Tibial artery (tissue), 4 donors: ENCODE data around the gene UBE2C.
"Not testable (repeated sequence)": the region's sequence is repeated elsewhere in the genome, so short reads cannot be mapped to it uniquely, and the experiment has no call there.

ENCODE experiments used
- DNase-seq, 2 donors: peaks; one replicate each; pipeline ENCODE4 v3.0.0-alpha.2; 2019
- H3K27ac ChIP-seq, 2 donors: fragments of 200-600 bp; sonication (generic) in 1 of 2; 1 replicate in 1 of 2; 2 replicates in 1 of 2; pipeline ENCODE4 v1.5.1; 2018 to 2019; ENCODE audit warnings: mild to moderate bottlenecking in 1 of 2
- H3K27me3 ChIP-seq, 2 donors: fragments of 200-600 bp; sonication (generic) in 1 of 2; one replicate each; pipeline versions ENCODE4 v1.5.1 to v1.6.0; 2016 to 2019
- H3K36me3 ChIP-seq, 3 donors: fragments of 200-600 bp; sonication (generic) in 2 of 3; one replicate each; pipeline ENCODE4 v1.5.1; 2016 to 2019; ENCODE audit warnings: mild to moderate bottlenecking in 2 of 3
- H3K4me1 ChIP-seq, 4 donors: fragments of 200-600 bp; sonication (generic) in 2 of 4; 1 replicate in 3 of 4; 2 replicates in 1 of 4; pipeline ENCODE4 v1.5.1; 2016 to 2019
- H3K4me3 ChIP-seq, 2 donors: fragments of 200-600 bp; sonication (generic) in 1 of 2; 1 replicate in 1 of 2; 2 replicates in 1 of 2; pipeline ENCODE4 v1.5.1; 2018 to 2019; ENCODE audit warnings: mild to moderate bottlenecking in 2 of 2
- H3K9me3 ChIP-seq, 3 donors: fragments of 200-600 bp; sonication (generic) in 1 of 3; one replicate each; pipeline ENCODE4 v1.5.1; 2016 to 2019
- CTCF ChIP-seq, 2 experiments: fragments of 200-600 bp in 1 of 2; fragments of 450-650 bp in 1 of 2; IDR thresholded peaks; one replicate each; pipeline ENCODE4 v1.5.1; 2017 to 2019; ENCODE audit warnings: antibody characterized with exemption in 2 of 2, mild to moderate bottlenecking in 1 of 2, moderate library complexity in 1 of 2
- intact Hi-C: fragments of 100-400 bp; cut with DNase I; formaldehyde crosslinking; loops from one replicate; pipeline ENCODE4 v1.15.0; 2023; ENCODE audit warnings: low total_unique reads

Gene UBE2C

GRCh38 chr20:45828589-45828988, 16.1 kb downstream of the UBE2C start:
- Histone ChIP-seq H3K4me1 (peaks cover 0 to 85% (median 51%) of the 10 kb centered on the region in 4 donors), H3K36me3 (no peaks in the 10 kb centered on the region), H3K27ac (peak overlapping the region; percentile 87 to 97), H3K27me3 (no peaks in the 10 kb centered on the region), H3K4me3 (no peak overlapping the region), H3K9me3 (no peaks in the 10 kb centered on the region)
- DNase-seq = peak; percentile 27 to 83
- intact Hi-C loops = loop anchor here (10.0 kb wide), 1 partner anchor 136 kb away; no protein-coding TSS in a partner anchor
- no peak for TF ChIP-seq CTCF (IDR thresholded peaks at IDR 0.05)

- not testable (repeated sequence) for H3K36me3 ChIP-seq, H3K27me3 ChIP-seq, DNase-seq, H3K9me3 ChIP-seq, H3K4me3 ChIP-seq
- Histone ChIP-seq H3K4me1 (peaks cover 0 to 77% (median 45%) of the 10 kb centered on the region in 4 donors), H3K27ac (peak overlapping the region; percentile 87 to 97)
- intact Hi-C loops = loop anchor here (10.0 kb wide), 1 partner anchor 135 kb away; no protein-coding TSS in a partner anchor
These were observed 17.2 kb downstream of the UBE2C start for GRCh38 chr20:45829673-45830106.

- DNase-seq = no peak
- Histone ChIP-seq H3K27ac (peak overlapping the region; percentile 93 to 97), H3K36me3 (peaks cover 0 to 7% (median 0%) of the 10 kb centered on the region in 3 donors), H3K27me3 (no peaks in the 10 kb centered on the region), H3K4me3 (peak overlapping the region; percentile 72 to 83), H3K9me3 (no peaks in the 10 kb centered on the region), H3K4me1 (peaks cover 0 to 75% (median 43%) of the 10 kb centered on the region in 4 donors)
- intact Hi-C loops = no loop called here
- TF ChIP-seq CTCF (IDR thresholded peaks at IDR 0.05) = no peak
These were observed 20.2 kb downstream of the UBE2C start for GRCh38 chr20:45832619-45833018.

- Histone ChIP-seq H3K4me1 (peaks cover 0 to 74% (median 40%) of the 10 kb centered on the region in 4 donors), H3K9me3 (no peaks in the 10 kb centered on the region), H3K27me3 (no peaks in the 10 kb centered on the region), H3K36me3 (peaks cover 5 to 7% (median 5%) of the 10 kb centered on the region in 3 donors), H3K4me3 (peak within 1 kb of the TSS; percentile 72 to 83), H3K27ac (peak within 1 kb of the TSS; percentile 93 to 97)
- DNase-seq = peak; percentile 90 to 96
- TF ChIP-seq CTCF (IDR thresholded peaks at IDR 0.05) = no peak
- intact Hi-C loops = no loop called here
These were observed 20.8 kb downstream of the UBE2C start, which contains the start of gene SNX21 for GRCh38 chr20:45833030-45833882. SNX21 (plus strand) TSS chr20:45833799; CDS start chr20:45833920, 121 bp downstream.

GRCh38 chr20:45833883-45834796, 21.7 kb downstream of the UBE2C start:
- H3K4me3 ChIP-seq = peak overlapping the region; percentile 72 to 83
- TF ChIP-seq CTCF (IDR thresholded peaks at IDR 0.05) = no peak
- no peaks in the 10 kb centered on the region for H3K27me3 ChIP-seq
- H3K36me3 ChIP-seq = peaks cover 7 to 13% (median 7%) of the 10 kb centered on the region in 3 donors
- peaks cover 0 to 70% (median 37%) of the 10 kb centered on the region in 4 donors for H3K4me1 ChIP-seq
- peak; percentile 73 to 90 for DNase-seq
- peak overlapping the region; percentile 93 to 97 for H3K27ac ChIP-seq
- no peaks in the 10 kb centered on the region for H3K9me3 ChIP-seq
- intact Hi-C loops = no loop called here
